NCI-H2107 treated with DMSO at 0.1 percent for 48 hours (cell line): Measurements from ENCODE around the gene TBC1D22A.
A peak's percentile ranks its signal among the peaks of the same experiment; 100 is the strongest.

Experiments
- DNase-seq: peaks from one replicate; lab custom pipeline; 2025; ENCODE audit not compliant: unreplicated experiment; lab: John Stamatoyannopoulos, UW

TBC1D22A gene

DNA sequence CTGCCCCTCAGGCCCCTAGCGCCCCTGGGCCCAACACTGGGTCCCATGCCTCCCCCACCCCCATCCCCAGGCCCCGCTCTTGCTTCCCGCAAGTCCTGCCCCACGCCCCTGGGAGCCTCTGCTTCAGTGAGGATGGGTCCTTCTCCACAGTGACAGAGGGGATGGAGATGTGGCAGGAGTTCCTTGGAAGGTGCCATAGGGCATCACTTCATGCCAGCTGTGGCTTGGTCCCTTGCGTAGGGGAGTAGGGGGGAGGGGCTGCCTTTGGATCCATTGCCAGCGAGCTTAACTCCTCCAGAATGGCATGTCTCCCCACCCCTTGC is 9.5 kb upstream of the TBC1D22A start:
- no peak for DNase-seq

DNA sequence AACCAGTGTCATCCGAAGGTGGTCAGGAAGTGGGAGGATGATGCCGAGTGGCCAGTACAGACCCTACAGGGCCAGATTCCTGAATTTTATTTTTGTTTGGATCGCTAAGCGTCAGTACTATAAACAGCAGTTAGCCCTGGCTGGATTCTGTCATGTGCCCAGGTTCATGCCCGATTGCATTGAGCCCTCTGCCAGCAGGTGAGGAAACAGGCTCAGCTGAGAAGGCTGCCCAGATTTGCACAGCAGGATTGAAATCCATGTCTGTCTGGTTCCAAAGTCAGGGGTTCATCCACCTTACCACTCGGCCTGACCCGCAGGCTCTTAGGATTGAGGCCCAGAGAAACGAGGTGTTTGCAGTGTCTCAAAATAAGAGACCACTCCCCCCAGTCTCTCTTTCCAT is 9.1 kb upstream of the TBC1D22A start:
- no peak for DNase-seq

DNA sequence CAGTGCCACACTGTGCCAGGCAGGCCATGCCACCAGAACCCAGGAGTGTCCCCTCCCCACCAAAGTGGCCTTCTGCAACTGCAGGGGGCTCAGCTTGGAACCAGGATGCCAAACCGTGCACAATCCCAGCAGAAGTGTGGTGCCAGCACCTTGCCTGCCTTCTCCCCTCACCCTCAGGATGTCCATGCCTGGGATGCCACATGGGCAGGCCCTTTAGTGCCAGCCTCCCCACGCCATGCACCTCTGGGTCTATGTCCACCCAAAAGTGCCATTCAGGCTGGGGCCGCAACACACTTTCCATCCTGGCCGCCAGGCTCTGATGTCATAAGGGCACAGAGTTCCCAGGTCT is 8.7 kb upstream of the TBC1D22A start:
- DNase-seq: no peak

DNA sequence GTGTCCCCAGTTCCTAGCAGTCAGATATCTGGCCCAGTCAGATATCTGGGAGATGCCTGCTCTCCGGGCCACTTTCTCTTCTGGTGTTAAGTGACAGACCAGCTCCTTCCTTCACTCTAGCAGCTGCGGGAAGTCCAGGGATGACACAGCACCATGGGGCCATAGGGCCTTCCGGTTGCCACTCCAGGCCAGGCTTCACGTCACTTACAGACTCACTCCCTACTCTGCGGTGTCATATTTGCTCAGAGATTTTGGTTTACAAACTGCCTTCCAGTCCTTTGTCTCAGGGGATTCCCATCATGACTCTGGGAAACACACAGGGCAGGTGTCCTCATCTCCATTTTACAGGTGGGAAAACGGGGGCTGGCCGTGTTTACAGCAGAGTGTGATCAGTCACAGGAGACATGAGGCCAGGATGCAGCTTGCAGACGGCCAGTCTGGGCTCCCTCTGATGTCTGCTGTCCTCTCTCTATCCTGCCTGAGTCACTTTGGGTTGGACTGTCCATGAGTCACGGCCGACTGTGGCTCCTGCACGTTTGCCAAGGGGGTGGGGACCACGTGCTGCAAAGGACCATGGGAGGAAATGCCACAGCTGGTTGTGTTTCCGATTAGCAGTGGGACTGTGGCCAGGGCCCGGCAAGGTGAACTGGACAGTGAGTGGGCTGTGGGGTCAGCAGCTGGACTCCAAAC is 8.2 kb upstream of the TBC1D22A start:
- DNase-seq: no peak

DNA sequence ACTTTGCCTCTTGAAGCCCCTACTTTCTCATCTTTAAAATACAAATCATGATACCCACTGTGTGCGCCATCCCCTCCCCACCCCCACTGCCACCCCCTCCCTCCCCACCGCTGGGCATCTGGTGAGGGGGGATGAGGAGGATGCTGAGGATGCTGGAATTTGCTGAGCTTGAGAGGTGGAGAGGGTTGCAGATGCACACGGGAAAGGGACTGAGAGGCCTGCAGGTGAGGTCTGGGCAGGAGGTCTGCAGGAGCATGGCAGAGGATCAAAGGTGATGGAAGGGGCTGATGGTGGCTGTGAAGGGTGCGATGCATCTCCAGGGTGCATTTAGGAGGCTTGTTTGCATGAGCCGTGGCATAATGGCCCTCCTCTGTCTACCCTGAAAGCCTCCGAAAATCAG is 7.6 kb upstream of the TBC1D22A start:
- no peak for DNase-seq

DNA sequence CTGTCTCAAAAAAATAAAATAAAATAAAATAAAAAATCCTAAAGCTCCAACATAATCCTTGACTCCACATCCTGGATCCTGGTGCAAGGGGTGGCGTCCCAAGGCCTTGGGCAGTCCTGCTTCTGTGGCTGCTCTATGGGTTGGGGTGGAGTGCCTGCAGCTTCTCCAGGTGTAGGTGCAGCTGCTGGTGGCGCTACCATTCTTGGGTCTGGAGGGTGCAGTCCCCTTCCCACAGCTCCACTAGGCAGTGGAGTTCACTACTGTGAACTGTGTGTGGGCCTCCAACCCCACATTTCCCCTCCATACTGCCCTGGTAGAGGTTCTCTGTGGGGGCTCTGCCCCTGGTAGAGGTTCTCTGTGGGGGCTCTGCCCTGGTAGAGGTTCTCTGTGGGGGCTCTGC is 6.9 kb upstream of the TBC1D22A start:
- no peak for DNase-seq

DNA sequence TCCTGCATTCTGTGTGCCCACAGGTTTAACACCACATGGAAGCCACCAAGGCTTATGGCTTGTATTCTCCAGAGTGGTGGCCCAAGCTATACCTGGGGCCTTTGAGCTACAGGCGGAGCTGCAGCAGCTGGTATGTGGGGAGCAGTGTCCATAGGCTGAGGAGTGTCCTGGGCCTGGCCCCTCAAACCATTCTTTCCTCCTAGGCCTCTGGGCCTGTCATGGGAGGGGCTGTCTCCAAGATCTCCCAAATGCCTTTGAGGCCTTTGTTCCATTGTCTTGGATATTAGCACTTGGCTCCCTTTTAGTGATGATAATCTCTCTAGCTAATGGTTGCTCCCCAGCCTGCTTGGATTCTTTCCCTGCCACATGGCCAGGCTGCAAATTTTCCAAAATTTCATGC is 6.4 kb upstream of the TBC1D22A start:
- no peak for DNase-seq

DNA sequence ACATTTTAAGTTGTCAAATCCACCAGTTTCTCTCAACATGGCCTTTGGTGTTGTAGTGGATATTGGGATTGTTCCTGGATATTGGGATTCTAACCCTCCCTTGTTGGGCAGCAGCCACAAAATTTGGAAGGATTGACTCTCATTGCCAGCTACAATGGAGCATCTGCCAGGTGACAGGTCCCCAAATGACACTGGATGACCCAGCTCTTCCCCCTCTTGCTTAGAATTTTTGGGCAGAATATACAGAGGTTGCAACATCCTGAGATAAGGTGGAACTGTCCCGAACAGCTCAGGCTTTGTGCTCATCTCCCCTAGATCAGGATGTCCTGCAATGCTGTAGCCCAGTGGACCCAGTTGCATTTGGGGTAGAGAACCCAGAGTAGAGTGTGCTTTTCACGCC is 5.3 kb upstream of the TBC1D22A start:
- DNase-seq: no peak

DNA sequence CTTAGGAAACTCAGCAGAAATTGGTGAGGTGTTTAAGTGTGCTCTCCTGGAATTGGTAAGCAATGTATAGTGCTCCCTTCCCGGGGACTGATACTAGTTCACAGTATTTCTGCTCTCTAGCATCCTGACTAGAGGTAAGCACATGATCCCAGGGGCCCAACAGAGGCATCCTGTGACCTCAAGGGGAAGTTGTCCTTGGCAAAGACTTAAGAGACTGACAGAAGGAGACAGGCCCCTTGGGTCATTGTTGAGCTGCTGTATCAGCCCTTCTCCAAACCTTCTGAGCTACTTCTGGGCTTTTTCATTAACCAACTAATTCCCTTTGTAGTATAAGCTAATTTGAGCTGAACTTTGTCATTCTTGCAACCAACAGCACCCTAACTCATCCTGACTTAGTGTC is 4.3 kb upstream of the TBC1D22A start:
- no peak for DNase-seq

DNA sequence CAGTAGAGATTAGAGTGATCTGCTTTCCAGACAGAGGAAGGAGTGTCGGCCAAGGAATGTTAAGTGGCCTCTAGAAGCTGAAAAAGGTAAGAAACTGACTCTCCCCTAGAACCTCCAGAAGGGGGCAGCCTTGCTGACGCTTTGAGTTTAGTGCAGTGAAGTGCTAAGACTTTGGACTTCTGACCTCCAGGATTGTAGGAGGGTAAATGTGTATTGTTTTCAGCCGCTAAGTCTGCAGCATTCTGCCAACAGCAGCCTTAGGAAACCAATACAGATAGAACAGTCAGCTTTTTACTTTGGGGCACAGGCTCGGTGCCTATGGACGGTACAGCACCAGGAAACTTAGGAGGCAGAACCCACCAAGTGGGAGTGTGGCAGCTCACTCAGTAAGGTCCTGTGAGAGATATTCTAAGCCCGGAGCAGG is 3.6 kb upstream of the TBC1D22A start:
- DNase-seq: no peak

DNA sequence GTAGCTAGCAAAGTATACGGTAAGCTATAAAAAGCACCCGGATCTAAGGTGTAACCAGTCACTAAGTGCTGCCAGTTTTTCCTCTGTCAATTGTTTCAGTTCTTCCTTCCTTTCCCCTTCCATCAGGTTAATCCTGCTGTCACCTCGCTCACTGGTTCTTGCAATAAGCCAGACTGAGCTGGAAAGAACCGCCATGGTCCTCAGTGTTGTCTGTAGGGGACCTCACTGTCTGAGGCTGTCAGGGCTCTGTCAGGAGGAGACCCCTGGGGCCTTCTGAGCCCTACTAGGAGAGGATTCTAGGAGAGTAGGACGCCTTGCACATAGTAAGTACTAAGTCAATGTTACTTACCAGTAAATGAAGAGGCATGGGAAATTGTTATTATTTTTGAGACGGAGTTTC is 1.4 kb upstream of the TBC1D22A start:
- no peak for DNase-seq

DNA sequence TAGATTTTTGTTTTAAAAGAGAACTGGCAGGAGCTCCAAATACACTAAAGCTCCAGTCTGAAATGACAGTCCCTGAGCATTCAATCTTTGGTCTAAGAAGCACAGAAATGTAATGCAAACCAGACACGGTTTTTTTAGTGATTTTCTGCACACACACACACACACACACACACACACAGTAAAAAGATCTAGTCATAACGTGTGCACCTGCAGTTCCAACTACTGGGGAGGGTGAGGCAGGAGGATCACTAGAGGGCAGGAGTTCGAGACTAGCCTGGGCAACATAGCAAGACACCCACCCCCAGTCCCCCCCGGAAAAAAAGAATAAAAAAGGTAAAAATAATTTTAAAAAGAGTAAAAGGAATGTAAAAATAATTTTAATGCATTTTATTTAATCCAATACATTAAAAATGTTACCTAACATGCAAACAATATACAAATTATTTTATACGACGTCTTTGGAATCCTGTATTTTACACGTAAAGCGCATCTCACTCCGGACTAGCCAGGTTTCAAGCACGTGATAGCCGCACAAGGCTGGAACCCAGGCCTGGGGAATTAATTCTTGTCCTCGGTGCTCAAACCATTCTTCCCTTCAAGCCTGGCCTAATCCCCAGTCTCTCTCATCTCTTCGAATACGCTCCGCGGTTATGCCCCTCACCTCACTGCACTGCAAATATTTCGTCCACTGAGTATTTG is 762 bp upstream of the TBC1D22A start:
- no peak for DNase-seq

DNA sequence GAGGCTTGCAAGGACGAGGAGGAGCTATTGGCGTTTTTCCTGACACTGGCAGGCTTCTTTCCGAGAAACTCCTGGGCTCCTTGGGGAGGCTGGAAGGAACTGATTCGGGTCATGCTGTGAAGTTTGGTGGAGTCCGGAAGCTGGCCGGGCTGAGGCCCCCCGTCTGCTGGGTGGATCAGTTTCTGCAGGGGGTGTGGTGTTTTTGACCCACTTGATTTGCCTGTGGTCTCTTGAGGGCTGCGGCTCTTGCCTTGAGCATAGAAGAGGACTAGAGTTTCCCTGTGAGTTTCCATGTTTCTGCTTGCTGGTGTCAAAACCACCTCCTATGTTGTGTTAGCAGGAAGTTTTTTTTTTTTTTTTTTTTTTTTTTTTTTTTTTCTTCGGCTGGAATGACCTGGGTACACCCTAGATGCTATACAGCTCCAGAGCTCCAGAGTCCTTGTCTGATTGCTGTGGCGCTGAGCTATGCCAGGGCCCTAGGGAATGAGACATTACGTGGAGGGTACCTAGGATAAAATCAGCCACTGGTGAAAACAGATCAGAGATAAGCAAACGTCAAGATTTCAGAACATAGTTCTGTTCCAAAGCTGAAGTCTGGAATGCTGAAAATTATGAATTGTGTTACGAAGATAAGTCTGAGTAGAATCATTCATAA is 728 bp downstream of the TBC1D22A start:
- DNase-seq: no peak

DNA sequence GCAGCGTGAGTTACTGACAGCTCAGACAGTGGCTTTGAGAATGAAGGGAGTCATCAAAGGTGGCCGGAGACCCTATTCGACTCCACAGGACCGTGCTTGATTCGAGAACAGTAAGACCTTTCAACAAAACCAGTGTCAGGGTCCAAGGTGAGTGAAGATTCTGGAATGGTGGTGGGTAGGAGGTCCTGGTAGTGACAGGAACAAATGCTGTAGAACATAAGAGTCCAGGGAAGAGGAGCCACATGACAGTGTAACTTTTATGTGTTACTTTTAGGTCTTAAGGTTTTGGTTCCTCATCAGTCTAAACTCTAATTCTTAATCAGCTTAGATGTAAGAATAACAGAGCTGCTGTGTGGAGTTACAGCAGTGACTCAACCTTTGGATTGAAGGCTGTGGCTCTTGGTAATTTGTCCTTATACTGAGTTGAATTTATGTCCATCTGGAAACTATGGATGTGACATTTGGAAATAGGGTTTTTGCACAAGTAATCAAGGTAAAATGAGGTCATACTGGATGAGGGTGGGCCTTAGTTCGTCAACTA is 1.8 kb downstream of the TBC1D22A start:
- no peak for DNase-seq

DNA sequence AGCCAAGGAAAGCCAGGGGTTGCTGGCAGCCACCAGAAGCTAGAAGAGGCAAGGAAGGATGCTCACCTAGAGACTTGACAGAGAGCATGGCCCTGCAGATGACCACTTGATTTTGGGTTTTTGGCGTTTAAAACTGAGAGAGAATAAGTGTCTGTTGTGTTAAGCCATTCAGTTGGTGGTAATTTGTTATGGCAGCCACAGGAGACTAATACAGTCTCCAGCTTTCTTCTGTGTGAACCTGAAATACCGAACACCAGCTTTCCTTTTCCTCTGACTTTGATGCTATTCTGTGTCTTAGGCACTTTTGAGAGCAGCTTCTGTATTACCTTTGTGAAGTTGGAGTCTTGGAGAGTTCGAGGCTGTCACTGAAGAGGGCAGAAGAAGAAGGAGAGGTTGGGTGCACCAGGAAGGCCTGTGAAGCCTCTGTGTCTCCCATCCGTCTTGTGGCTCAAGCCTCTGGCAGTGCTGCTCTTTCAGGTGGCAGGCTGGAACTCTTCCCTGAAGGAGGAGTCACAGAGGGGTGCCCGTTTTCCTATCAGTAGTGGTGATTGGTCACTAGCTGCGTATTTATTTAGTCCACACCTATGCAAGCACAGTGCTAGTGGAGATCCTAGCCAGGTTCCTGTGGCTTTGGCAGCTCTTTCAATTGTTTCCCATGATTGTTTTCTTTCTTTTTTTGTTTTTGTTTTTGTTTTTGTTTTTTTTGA is 2.5 kb downstream of the TBC1D22A start:
- DNase-seq: no peak

DNA sequence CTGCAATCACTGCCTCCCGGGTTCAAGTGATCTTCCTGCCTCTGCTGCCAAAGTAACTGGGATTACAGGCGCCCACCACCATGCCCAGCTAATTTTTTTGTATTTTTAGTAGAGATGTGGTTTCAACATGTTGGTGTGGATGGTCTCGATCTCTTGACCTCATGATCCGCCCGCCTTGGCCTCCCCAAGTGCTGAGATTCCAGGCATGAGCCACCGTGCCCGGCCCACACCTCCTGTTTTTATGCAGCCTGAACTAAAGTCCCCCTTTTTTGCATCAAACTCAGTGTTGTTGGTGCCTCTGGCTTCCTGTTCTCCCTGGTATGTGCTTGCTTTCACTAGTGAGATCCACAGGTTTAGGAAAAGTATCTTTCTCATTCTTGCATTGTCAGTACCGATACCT is 4.2 kb downstream of the TBC1D22A start:
- no peak for DNase-seq

DNA sequence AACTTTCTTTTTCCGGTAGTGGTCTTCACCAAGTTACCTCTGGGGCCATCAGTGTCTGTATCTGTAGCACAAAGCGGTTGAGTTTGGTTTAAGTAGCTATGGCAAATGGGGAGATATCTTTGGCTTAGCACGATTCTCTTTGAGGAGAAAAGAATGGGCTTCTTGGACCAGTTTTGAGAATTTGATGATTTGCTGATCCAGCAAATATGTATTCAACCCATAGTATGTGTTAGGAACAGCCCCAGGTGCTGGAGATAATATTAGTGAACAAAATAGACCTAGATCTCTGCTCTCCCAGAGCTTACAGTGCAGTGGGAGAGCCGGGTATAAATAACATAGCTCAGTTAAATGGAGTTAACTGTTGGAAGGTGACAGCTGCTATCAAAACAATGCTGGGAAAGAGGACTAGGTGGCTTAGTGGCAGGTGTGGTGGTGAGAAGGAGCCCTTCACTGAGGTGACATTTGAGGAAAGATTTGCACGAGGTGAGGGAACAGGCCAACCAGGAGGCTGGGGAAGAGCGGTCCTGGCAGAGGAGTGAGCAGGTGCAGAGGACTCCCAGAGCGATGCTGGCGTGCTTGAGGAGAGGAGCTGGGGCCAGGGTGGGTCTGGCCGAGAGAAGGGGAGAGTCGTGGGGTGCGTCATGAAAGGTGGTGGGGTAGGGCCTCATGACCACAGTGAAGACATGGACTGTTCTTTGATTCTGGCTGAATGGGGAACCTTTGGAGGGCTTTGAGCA is 5.0 kb downstream of the TBC1D22A start:
- DNase-seq: peak; percentile 82

DNA sequence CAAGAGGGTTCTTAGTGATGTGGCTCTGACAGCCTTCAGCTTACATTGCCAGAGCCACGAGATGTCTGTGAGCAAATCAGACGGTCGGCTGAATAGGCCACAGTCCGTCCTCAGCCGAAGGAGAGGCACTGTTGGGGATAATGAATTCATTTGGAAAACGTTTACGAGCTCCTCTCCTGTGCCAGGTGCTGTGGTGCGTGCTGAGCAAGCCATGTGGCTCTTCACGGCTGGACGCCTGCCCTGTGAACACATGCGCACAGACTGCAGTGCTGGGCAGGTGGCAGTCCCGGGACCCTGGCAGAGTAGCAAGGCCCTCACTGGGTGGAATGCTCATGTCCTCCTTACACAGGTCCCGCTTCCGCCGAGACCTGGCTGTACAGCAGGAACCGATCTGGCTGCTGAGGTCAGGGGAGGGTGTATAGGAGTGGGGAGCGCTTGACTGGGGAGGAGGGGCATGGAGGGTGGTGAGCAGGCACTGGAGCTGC is 6.8 kb downstream of the TBC1D22A start:
- peak; percentile 65 for DNase-seq

DNA sequence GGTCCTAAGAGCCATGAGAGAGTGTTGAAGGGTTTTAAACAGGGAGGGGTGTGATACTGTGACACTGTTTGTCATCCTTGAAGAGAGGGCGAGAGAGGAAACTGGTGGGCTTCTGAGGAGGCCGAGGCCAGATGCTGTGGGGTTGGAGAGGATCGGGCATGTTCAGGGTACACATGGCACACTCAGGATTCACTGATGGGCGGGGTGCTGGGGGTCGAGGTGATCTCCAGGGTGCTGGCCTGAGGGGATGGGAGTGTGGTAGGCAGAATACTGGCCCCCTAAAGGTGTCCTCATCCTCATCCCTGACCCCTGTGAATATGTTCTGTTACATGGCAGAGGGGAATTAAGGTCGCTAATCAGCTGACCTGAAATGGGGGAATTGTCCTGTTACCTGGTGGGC is 7.3 kb downstream of the TBC1D22A start:
- DNase-seq: no peak

DNA sequence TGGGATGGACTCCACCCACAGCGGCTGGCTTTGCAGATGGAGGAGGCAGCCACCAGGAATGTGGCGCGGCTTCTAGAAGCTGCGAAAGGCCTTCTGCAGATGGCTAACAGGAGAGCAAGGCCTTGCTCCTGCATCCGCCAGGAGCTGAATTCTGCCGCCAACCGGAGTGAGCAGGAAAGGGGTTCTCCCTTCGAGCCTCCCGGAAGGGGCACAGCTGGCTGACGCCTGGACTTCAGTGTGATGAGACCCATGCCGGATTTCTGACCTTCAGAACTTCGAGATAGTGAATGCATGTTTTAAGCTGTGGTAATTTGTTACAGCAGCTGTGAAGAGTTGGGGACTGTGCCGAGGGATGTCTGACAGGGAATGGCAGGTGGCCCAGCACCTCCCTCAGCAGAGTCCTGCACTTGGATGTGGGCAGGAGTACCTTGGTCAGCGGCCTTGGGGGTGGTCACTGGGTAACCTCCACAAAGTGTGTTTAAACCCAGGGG is 7.7 kb downstream of the TBC1D22A start:
- no peak for DNase-seq

DNA sequence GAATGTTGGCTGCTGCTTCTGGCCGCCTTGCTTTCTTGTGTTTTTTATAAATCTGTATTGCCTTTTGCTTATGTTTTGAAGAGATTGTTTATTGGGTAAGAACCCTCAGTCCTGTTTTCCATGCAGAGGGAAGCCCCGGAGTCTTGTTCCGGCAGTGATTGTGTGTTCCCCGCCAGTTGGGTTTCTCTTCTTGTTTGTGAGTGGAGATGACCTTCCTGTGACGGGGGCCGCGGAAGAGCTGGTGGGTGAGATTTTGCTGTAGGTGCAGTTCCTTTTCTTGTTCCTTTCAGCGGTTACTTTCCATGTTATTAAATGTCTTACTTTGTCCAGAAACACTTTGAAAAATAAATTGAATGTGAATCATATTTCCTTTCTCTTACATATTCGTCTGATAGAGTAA is 8.3 kb downstream of the TBC1D22A start:
- no peak for DNase-seq
